Stimulated activated naive CD4-positive, alpha-beta T cell (primary cell): ENCODE results near the gene SIPA1L3.

Experiments
- DNase-seq, 6 experiments: peaks; one replicate each; lab custom pipeline; 2025; lab: John Stamatoyannopoulos, UW

Gene SIPA1L3

GRCh38 chr19:37947778-37948177 is 40.8 kb downstream of the SIPA1L3 start:
- DNase-seq = no peak

GRCh38 chr19:37948362-37948761 is 41.4 kb downstream of the SIPA1L3 start:
- DNase-seq = no peak

- no peak for DNase-seq
These were observed 43.6 kb downstream of the SIPA1L3 start for GRCh38 chr19:37950471-37951175.

GRCh38 chr19:37951816-37952210 is 44.8 kb downstream of the SIPA1L3 start:
- no peak for DNase-seq

- no peak for DNase-seq
These were observed 46.3 kb downstream of the SIPA1L3 start for GRCh38 chr19:37953171-37953917.

GRCh38 chr19:37953918-37954303 is 46.9 kb downstream of the SIPA1L3 start:
- no peak for DNase-seq

- no peak for DNase-seq
These were observed 47.4 kb downstream of the SIPA1L3 start for GRCh38 chr19:37954421-37954874.

GRCh38 chr19:37955986-37956385 is 49.0 kb downstream of the SIPA1L3 start:
- no peak for DNase-seq

GRCh38 chr19:37957176-37957575 is 50.2 kb downstream of the SIPA1L3 start:
- DNase-seq = no peak

GRCh38 chr19:37959665-37960114 is 52.7 kb downstream of the SIPA1L3 start:
- DNase-seq = no peak

- DNase-seq = no peak
These were observed 54.2 kb downstream of the SIPA1L3 start for GRCh38 chr19:37961198-37961597.

GRCh38 chr19:37963190-37963936 is 56.4 kb downstream of the SIPA1L3 start:
- DNase-seq = no peak

- no peak for DNase-seq
These were observed 57.1 kb downstream of the SIPA1L3 start for GRCh38 chr19:37964109-37964508.

- DNase-seq = no peak
These were observed 59.2 kb downstream of the SIPA1L3 start for GRCh38 chr19:37966211-37966661.

- no peak for DNase-seq
These were observed 59.7 kb downstream of the SIPA1L3 start for GRCh38 chr19:37966662-37967231.

- no peak for DNase-seq
These were observed 62.7 kb downstream of the SIPA1L3 start for GRCh38 chr19:37969695-37970094.

GRCh38 chr19:37970699-37971098 is 63.7 kb downstream of the SIPA1L3 start:
- DNase-seq = no peak

GRCh38 chr19:37972803-37973202 is 65.8 kb downstream of the SIPA1L3 start:
- no peak for DNase-seq

GRCh38 chr19:37973666-37974065 is 66.7 kb downstream of the SIPA1L3 start:
- no peak for DNase-seq

GRCh38 chr19:37975071-37975470 is 68.1 kb downstream of the SIPA1L3 start:
- no peak for DNase-seq

- DNase-seq = no peak
These were observed 68.8 kb downstream of the SIPA1L3 start for GRCh38 chr19:37975596-37976515.
